Suprapubic skin (tissue), 4 donors: Measurements from ENCODE around the gene FETUB.

Source experiments
- EP300 ChIP-seq: sonication (generic); formaldehyde crosslinking; IDR thresholded peaks from one replicate; pipeline ENCODE4 v1.6.1; 2017; ENCODE audit warnings: antibody characterized with exemption
- POLR2A ChIP-seq, 2 donors: fragments of 450-650 bp; IDR thresholded peaks; one replicate each; pipeline ENCODE4 v1.6.1; 2017; ENCODE audit warnings: antibody characterized with exemption in 2 of 2, mild to moderate bottlenecking in 2 of 2, moderate library complexity in 2 of 2
- POLR2AphosphoS5 ChIP-seq, 3 donors: sonication (generic); formaldehyde crosslinking; IDR thresholded peaks; one replicate each; pipeline ENCODE4 v1.6.1; 2017; ENCODE audit warnings: antibody characterized with exemption in 3 of 3
- TF ChIP-seq, protein P1 (sequence below), 2 donors: fragments of 200-600 bp in 1 of 2; fragments of 450-650 bp in 1 of 2; sonication (generic) in 1 of 2; IDR thresholded peaks; one replicate each; pipeline ENCODE4 v1.5.1; 2016 to 2019; ENCODE audit warnings: antibody characterized with exemption in 2 of 2, mild to moderate bottlenecking in 1 of 2, moderate library complexity in 1 of 2

DNA sequence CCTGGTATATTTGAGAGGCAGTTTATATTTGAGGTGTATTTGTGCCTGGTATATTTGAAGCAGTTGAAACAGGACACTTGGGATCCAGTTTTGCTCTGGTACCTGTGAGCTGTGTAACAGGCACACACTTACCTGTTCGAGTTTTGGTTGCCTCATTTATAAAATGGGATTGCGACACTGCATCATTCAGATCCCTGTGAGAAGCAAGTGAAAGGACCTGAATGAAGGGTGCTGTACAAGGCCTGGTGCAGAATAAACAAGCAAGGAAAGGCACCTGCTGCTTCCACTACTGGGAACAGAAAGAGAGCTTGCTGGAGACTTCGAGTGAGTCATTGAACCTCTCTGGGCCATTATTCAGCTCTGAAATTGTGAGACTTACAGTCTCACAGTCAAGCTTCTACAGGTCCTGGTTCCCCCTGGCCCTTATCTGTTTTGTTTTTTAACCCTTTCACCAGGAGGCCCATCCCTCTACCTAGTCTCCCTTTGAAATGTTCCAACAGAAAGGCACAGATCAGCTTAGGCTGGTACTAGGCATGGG, 11.5 kb downstream of the FETUB start:
- TF ChIP-seq, protein P1, sequence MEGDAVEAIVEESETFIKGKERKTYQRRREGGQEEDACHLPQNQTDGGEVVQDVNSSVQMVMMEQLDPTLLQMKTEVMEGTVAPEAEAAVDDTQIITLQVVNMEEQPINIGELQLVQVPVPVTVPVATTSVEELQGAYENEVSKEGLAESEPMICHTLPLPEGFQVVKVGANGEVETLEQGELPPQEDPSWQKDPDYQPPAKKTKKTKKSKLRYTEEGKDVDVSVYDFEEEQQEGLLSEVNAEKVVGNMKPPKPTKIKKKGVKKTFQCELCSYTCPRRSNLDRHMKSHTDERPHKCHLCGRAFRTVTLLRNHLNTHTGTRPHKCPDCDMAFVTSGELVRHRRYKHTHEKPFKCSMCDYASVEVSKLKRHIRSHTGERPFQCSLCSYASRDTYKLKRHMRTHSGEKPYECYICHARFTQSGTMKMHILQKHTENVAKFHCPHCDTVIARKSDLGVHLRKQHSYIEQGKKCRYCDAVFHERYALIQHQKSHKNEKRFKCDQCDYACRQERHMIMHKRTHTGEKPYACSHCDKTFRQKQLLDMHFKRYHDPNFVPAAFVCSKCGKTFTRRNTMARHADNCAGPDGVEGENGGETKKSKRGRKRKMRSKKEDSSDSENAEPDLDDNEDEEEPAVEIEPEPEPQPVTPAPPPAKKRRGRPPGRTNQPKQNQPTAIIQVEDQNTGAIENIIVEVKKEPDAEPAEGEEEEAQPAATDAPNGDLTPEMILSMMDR (IDR thresholded peaks at IDR 0.05) = no peak
- no peak for TF ChIP-seq POLR2AphosphoS5 (IDR thresholded peaks at IDR 0.05)
- no peak for TF ChIP-seq EP300
- TF ChIP-seq POLR2A (IDR thresholded peaks at IDR 0.05) = no peak
